GM10266 (cell line): Measurements from ENCODE around the gene KIAA2012.

Source experiments
- DNase-seq: peaks from one replicate; pipeline ENCODE4 v3.0.0; 2012; ENCODE audit errors: extremely low spot score
- CTCF ChIP-seq: IDR thresholded peaks from 2 replicates; pipeline ENCODE4 v1.5.1; 2012; ENCODE audit warnings: mild to moderate bottlenecking, low read depth; ENCODE audit not compliant: control insufficient read depth, insufficient read depth; ENCODE audit errors: missing control alignments

KIAA2012 gene

GRCh38 chr2:202114795-202115194, 41.7 kb downstream of the KIAA2012 start:
- TF ChIP-seq CTCF: no peak
- no peak for DNase-seq

DNA sequence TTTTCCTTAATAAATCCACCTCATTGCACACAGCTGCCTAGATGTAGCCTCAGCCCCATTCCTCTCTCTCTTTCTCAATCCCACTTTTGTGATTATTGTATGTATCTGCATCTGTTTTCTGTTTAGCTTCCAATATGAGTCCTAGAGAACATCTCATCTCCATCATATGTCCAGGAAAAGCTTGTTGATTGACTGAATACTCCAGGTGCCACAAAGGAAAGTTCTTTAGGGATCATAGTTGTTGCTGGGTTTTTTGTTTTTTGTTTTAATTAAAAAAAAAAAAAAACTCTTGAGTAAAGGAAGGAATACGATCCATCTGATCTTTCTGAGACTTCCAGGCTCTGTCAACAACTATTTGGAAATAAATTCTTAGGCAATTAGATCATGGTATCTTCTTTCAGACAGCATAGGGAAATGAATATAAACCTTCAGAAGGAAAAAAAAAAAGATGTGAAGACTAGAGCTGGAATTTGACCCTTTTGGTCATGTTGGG, 42.5 kb downstream of the KIAA2012 start:
- no peak for TF ChIP-seq CTCF
- DNase-seq: no peak

DNA sequence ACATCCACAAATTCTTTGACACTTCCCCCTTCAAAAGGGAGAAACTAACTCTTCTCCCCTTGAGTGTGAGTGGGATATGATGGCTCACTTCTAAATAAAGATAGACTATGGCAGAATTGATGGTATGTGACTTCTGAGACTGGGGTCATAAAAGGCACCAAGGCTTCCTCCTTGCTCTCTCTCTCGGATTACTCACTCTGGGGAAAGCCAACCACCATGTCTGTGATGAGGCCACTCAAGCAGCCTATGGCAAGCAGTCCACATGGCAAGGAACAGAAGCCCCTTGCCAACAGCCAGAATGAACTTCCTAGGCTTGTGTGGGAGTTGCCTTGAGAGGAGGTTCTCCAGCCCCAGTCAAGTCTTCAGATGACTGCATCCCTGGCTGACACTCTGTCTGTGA, 43.6 kb downstream of the KIAA2012 start:
- no peak for DNase-seq
- TF ChIP-seq CTCF: no peak

GRCh38 chr2:202118168-202118567, 45.1 kb downstream of the KIAA2012 start:
- no peak for DNase-seq
- TF ChIP-seq CTCF: no peak

- TF ChIP-seq CTCF: no peak
- no peak for DNase-seq
Observed at GRCh38 chr2:202120828-202121227, 47.8 kb downstream of the KIAA2012 start.

- TF ChIP-seq CTCF: no peak
- DNase-seq: no peak
Observed at GRCh38 chr2:202121532-202122162, 48.6 kb downstream of the KIAA2012 start.

DNA sequence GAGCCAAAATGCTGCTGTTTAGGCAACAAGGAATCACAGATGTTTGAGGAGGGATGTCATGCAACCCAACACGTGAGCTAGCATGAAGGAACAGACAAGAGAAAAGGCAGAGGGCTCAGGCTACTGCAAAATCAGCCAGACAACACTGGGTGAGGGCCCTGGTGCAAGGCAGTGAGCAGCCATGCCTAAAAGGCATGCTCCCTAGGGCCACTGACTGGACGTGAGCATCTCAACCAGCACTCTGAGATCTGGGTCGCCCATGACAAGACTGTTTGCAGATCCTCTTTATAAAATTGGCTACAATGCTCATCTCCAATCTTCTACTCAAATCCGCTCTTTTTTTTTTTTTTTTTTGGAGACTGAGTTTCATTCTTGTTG, 49.1 kb downstream of the KIAA2012 start:
- DNase-seq: no peak
- TF ChIP-seq CTCF: no peak
